Liver (tissue), 9 donors: ENCODE results near the gene LGALS7B. TPM values are rescaled to one million over a fixed set of nuclear protein-coding genes. Genes with fewer than 3 reads are reported as not detected.

ENCODE experiments used
- DNase-seq: peaks from one replicate; pipeline ENCODE4 v3.0.0-alpha.2; 2017; ENCODE audit warnings: low spot score
- H3K27ac ChIP-seq, 2 donors: one replicate each; pipeline ENCODE4 v1.7.0; 2013; ENCODE audit warnings: inconsistent platforms in 2 of 2, low read length in 2 of 2, control low read depth in 1 of 2, low read depth in 1 of 2, mild to moderate bottlenecking in 1 of 2
- H3K27me3 ChIP-seq, 4 donors: one replicate each; pipeline versions ENCODE4 v1.6.1 to v1.7.0; 2013; ENCODE audit warnings: low read length in 3 of 4, inconsistent platforms in 1 of 4, mild to moderate bottlenecking in 1 of 4, moderate library complexity in 1 of 4; ENCODE audit not compliant: control insufficient read depth in 4 of 4, insufficient read depth in 4 of 4
- H3K36me3 ChIP-seq, 4 donors: one replicate each; pipeline versions ENCODE4 v1.6.1 to v1.7.0; 2013; ENCODE audit warnings: low read length in 3 of 4, mild to moderate bottlenecking in 3 of 4, low read depth in 1 of 4, moderate library complexity in 1 of 4; ENCODE audit not compliant: control insufficient read depth in 4 of 4, insufficient read depth in 3 of 4
- H3K4me1 ChIP-seq, 4 donors: one replicate each; pipeline versions ENCODE4 v1.6.1 to v1.7.0; 2013; ENCODE audit warnings: low read length in 3 of 4, mild to moderate bottlenecking in 3 of 4, moderate library complexity in 1 of 4; ENCODE audit not compliant: control insufficient read depth in 4 of 4, insufficient read depth in 4 of 4
- H3K4me3 ChIP-seq, 3 donors: one replicate each; pipeline versions ENCODE4 v1.6.1 to v1.7.0; 2013; ENCODE audit warnings: low read length in 3 of 3, control low read depth in 1 of 3, low read depth in 1 of 3, mild to moderate bottlenecking in 1 of 3
- H3K9ac ChIP-seq, 2 donors: one replicate each; pipeline ENCODE4 v1.7.0; 2013; ENCODE audit warnings: low read length in 2 of 2, mild to moderate bottlenecking in 2 of 2, moderate library complexity in 2 of 2, control low read depth in 1 of 2, low read depth in 1 of 2
- H3K9me3 ChIP-seq, 4 donors: one replicate each; pipeline versions ENCODE4 v1.6.1 to v1.7.0; 2013; ENCODE audit warnings: low read length in 3 of 4; ENCODE audit not compliant: control insufficient read depth in 4 of 4
- EGR1 ChIP-seq, 2 donors: IDR thresholded peaks; 2 replicates each; pipeline ENCODE4 v1.6.1; 2016 to 2018; ENCODE audit warnings: antibody characterized with exemption in 2 of 2, low read depth in 2 of 2
- FOXA1 ChIP-seq: IDR thresholded peaks from 2 replicates; pipeline ENCODE4 v1.6.1; 2016; ENCODE audit warnings: antibody characterized with exemption
- GABPA ChIP-seq, 2 donors: IDR thresholded peaks in 1 of 2; conservative IDR thresholded peaks in 1 of 2; 2 replicates each; pipeline ENCODE4 v1.6.1; 2016; ENCODE audit warnings: antibody characterized with exemption in 2 of 2, mild to moderate bottlenecking in 1 of 2, moderate library complexity in 1 of 2
- HNF4A ChIP-seq, 2 donors: conservative IDR thresholded peaks; 2 replicates each; pipeline ENCODE4 v1.6.1; 2016; ENCODE audit warnings: antibody characterized with exemption in 2 of 2, mild to moderate bottlenecking in 2 of 2
- HNF4G ChIP-seq: IDR thresholded peaks from 2 replicates; pipeline ENCODE4 v1.6.1; 2016; ENCODE audit warnings: antibody characterized with exemption
- NR2F2 ChIP-seq: IDR thresholded peaks from 2 replicates; pipeline ENCODE4 v1.6.1; 2016; ENCODE audit warnings: antibody characterized with exemption
- RAD21 ChIP-seq, 2 donors: IDR thresholded peaks; 2 replicates each; pipeline ENCODE4 v1.6.1; 2016; ENCODE audit warnings: antibody characterized with exemption in 2 of 2, mild to moderate bottlenecking in 2 of 2
- RXRA ChIP-seq, 2 donors: IDR thresholded peaks; 2 replicates each; pipeline ENCODE4 v1.6.1; 2017 to 2018; ENCODE audit warnings: antibody characterized with exemption in 2 of 2, mild to moderate bottlenecking in 1 of 2
- SP1 ChIP-seq: IDR thresholded peaks from 2 replicates; pipeline ENCODE4 v1.6.1; 2018; ENCODE audit warnings: antibody characterized with exemption, mild to moderate bottlenecking
- TAF1 ChIP-seq: conservative IDR thresholded peaks from 2 replicates; pipeline ENCODE4 v1.6.1; 2016; ENCODE audit warnings: antibody characterized with exemption, mild to moderate bottlenecking
- YY1 ChIP-seq: IDR thresholded peaks from 2 replicates; pipeline ENCODE4 v1.6.1; 2016; ENCODE audit warnings: antibody characterized with exemption, mild to moderate bottlenecking
- WGBS: extraction: QIAGEN DNeasy Blood & Tissue Kit; methylation state at CpG from one replicate; pipeline ENCODE4 v1.1.7; 2013; 5-methylcytosine and 5-hydroxymethylcytosine counted together
- polyA plus RNA-seq, 2 donors: library from polyadenylated mRNA; stranded (reverse) in 1 of 2; unstranded in 1 of 2; fragments of 200-250 nt in 1 of 2; fragments of >200 nt in 1 of 2; fragmentation: Nextera tagmentation in 1 of 2; extraction: Ambion mirVana in 1 of 2; gene quantifications; one replicate each; pipeline versions ENCODE4 v1.2.1 to v1.2.3, GENCODE V29; 2013 to 2015
- total RNA-seq, 2 donors: library from RNA; depleted of rRNA; stranded (reverse); fragments of >200 nt; gene quantifications; one replicate each; pipeline ENCODE4 v1.2.3, GENCODE V29; 2014
- TF ChIP-seq, protein P1 (sequence below): IDR thresholded peaks from 2 replicates; pipeline ENCODE4 v1.6.1; 2016; ENCODE audit warnings: antibody characterized with exemption
- TF ChIP-seq, protein P2 (sequence below): IDR thresholded peaks from 2 replicates; pipeline ENCODE4 v1.6.1; 2016; ENCODE audit warnings: antibody characterized with exemption
- TF ChIP-seq, protein P3 (sequence below): IDR thresholded peaks from 2 replicates; pipeline ENCODE4 v1.6.1; 2016; ENCODE audit warnings: antibody characterized with exemption
- TF ChIP-seq, protein P4 (sequence below): IDR thresholded peaks from 2 replicates; pipeline ENCODE4 v1.6.1; 2016; ENCODE audit warnings: antibody characterized with exemption, mild to moderate bottlenecking
- TF ChIP-seq, protein P5 (sequence below): fragments of 150-350 bp; IDR thresholded peaks from 2 replicates; pipeline ENCODE4 v1.5.1; 2017; ENCODE audit warnings: improper control_type of control experiment, low read depth, low read length; ENCODE audit not compliant: missing input control
- donor health status: healthy.
- donor health status: healthy.
- donor health status: healthy.
- donor health status: healthy.
- donor health status: healthy.

LGALS7B gene
- total and polyA plus RNA-seq, 4 donors = 0.36 TPM; not detected in 3

DNA sequence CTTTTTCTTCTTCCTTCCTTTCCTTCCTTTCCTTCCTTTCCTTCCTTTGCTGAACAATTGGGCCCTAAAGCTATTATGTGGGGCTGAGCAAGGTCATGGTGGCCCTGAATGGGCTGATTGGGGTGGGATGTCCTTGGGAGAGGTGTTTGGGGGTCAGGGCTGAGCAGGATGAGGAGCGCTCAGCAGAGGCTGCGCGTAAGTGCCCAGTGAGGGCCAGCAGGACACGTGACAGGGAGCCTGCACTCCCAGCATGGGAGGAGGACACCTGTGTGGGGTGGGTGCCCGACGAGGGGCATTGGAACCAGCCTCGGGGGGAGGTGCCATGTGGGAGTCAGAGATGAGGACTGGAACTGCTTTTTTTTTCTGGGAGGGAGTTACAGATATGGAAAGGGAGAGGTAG lies 10.3 kb upstream of the LGALS7B start:
- no peak overlapping the region for H3K4me3 ChIP-seq

DNA sequence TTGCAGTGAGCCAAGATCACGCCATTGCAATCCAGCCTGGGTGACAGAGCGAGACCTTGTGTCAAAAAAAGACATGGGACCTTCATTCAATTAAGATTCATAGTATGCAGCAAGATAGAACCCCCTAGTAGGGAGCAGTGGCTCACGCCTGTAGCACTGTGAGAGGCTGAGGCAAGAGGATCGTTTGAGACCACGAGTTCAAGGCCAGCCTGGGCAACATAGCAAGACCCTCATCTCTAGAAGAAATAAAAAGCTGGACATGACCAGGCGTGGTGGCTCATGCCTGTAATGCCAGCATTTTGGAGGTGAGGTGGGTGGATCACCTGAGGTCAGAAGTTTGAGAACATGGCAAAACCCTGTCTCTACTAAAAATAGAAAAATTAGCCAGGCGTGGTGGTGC lies 8.6 kb upstream of the LGALS7B start:
- Histone ChIP-seq H3K4me3 (no peak overlapping the region), H3K9ac (no peak overlapping the region), H3K27ac (no peak overlapping the region), H3K36me3 (no peaks in the 10 kb centered on the region), H3K27me3 (no peaks in the 10 kb centered on the region), H3K4me1 (no peaks in the 10 kb centered on the region), H3K9me3 (no peaks in the 10 kb centered on the region)
- 91% methylated on average over 7 of the region's 7 CpGs for WGBS
- no peak for DNase-seq
- no peak for TF ChIP-seq TAF1
- TF ChIP-seq NR2F2 = no peak
- no peak for TF ChIP-seq HNF4A (conservative IDR thresholded peaks at IDR 0.05)
- no peak for TF ChIP-seq GABPA (IDR thresholded peaks at IDR 0.05 in 1 of 2, conservative IDR thresholded peaks at IDR 0.05 in 1 of 2)
- no peak for TF ChIP-seq EGR1 (IDR thresholded peaks at IDR 0.05; ENCODE audit: low read depth in 2 of 2)
- TF ChIP-seq FOXA1 = no peak
- TF ChIP-seq, protein P1, sequence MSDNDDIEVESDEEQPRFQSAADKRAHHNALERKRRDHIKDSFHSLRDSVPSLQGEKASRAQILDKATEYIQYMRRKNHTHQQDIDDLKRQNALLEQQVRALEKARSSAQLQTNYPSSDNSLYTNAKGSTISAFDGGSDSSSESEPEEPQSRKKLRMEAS = no peak
- TF ChIP-seq, protein P2, sequence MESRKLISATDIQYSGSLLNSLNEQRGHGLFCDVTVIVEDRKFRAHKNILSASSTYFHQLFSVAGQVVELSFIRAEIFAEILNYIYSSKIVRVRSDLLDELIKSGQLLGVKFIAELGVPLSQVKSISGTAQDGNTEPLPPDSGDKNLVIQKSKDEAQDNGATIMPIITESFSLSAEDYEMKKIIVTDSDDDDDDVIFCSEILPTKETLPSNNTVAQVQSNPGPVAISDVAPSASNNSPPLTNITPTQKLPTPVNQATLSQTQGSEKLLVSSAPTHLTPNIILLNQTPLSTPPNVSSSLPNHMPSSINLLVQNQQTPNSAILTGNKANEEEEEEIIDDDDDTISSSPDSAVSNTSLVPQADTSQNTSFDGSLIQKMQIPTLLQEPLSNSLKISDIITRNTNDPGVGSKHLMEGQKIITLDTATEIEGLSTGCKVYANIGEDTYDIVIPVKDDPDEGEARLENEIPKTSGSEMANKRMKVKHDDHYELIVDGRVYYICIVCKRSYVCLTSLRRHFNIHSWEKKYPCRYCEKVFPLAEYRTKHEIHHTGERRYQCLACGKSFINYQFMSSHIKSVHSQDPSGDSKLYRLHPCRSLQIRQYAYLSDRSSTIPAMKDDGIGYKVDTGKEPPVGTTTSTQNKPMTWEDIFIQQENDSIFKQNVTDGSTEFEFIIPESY = no peak
- TF ChIP-seq SP1 = no peak
- TF ChIP-seq HNF4G = no peak
- TF ChIP-seq, protein P3, sequence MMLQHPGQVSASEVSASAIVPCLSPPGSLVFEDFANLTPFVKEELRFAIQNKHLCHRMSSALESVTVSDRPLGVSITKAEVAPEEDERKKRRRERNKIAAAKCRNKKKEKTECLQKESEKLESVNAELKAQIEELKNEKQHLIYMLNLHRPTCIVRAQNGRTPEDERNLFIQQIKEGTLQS = no peak
- TF ChIP-seq RAD21 (IDR thresholded peaks at IDR 0.05) = no peak
- no peak for TF ChIP-seq RXRA (IDR thresholded peaks at IDR 0.05)

More for the DNA sequence above, 10.3 kb upstream of the LGALS7B start:
- Histone ChIP-seq H3K9ac (no peak overlapping the region), H3K4me1 (no peaks in the 10 kb centered on the region), H3K27ac (no peak overlapping the region), H3K36me3 (no peaks in the 10 kb centered on the region), H3K9me3 (no peaks in the 10 kb centered on the region), H3K27me3 (no peaks in the 10 kb centered on the region)
- TF ChIP-seq, protein P1 = no peak
- TF ChIP-seq RAD21 (IDR thresholded peaks at IDR 0.05) (no peak), SP1 (no peak), HNF4A (conservative IDR thresholded peaks at IDR 0.05) (no peak), TAF1 (no peak), YY1 (no peak)
- TF ChIP-seq, protein P2 = no peak
- TF ChIP-seq, protein P4, sequence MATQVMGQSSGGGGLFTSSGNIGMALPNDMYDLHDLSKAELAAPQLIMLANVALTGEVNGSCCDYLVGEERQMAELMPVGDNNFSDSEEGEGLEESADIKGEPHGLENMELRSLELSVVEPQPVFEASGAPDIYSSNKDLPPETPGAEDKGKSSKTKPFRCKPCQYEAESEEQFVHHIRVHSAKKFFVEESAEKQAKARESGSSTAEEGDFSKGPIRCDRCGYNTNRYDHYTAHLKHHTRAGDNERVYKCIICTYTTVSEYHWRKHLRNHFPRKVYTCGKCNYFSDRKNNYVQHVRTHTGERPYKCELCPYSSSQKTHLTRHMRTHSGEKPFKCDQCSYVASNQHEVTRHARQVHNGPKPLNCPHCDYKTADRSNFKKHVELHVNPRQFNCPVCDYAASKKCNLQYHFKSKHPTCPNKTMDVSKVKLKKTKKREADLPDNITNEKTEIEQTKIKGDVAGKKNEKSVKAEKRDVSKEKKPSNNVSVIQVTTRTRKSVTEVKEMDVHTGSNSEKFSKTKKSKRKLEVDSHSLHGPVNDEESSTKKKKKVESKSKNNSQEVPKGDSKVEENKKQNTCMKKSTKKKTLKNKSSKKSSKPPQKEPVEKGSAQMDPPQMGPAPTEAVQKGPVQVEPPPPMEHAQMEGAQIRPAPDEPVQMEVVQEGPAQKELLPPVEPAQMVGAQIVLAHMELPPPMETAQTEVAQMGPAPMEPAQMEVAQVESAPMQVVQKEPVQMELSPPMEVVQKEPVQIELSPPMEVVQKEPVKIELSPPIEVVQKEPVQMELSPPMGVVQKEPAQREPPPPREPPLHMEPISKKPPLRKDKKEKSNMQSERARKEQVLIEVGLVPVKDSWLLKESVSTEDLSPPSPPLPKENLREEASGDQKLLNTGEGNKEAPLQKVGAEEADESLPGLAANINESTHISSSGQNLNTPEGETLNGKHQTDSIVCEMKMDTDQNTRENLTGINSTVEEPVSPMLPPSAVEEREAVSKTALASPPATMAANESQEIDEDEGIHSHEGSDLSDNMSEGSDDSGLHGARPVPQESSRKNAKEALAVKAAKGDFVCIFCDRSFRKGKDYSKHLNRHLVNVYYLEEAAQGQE = no peak
- TF ChIP-seq, protein P5, sequence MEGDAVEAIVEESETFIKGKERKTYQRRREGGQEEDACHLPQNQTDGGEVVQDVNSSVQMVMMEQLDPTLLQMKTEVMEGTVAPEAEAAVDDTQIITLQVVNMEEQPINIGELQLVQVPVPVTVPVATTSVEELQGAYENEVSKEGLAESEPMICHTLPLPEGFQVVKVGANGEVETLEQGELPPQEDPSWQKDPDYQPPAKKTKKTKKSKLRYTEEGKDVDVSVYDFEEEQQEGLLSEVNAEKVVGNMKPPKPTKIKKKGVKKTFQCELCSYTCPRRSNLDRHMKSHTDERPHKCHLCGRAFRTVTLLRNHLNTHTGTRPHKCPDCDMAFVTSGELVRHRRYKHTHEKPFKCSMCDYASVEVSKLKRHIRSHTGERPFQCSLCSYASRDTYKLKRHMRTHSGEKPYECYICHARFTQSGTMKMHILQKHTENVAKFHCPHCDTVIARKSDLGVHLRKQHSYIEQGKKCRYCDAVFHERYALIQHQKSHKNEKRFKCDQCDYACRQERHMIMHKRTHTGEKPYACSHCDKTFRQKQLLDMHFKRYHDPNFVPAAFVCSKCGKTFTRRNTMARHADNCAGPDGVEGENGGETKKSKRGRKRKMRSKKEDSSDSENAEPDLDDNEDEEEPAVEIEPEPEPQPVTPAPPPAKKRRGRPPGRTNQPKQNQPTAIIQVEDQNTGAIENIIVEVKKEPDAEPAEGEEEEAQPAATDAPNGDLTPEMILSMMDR = no peak
- DNase-seq = no peak
- WGBS = 82% methylated on average over 7 of the region's 7 CpGs
